K562 (cell line): ENCODE results near the gene DLX4.

ENCODE experiments used
- CTBP1 ChIP-seq: fragments of 450-650 bp; IDR thresholded peaks from 2 replicates; pipeline ENCODE4 v1.6.1; 2016; ENCODE audit warnings: borderline replicate concordance
- ETS2 ChIP-seq: IDR thresholded peaks from 2 replicates; pipeline ENCODE4 v1.6.1; 2016; ENCODE audit warnings: borderline replicate concordance, missing genetic modification characterization, mild to moderate bottlenecking, moderate library complexity, missing compliant biosample characterization; ENCODE audit not compliant: poor library complexity, severe bottlenecking
- FOXM1 ChIP-seq, 2 experiments: fragments of 450-650 bp in 1 of 2; sonication (generic) in 1 of 2; formaldehyde crosslinking in 1 of 2; IDR thresholded peaks; 2 replicates each; pipeline versions ENCODE4 v1.6.1 to v1.9.0; 2017 to 2022; ENCODE audit warnings: low read depth in 2 of 2, mild to moderate bottlenecking in 2 of 2, missing genetic modification reagents in 1 of 2, moderate library complexity in 1 of 2
- JUN ChIP-seq, 2 experiments: sonication (generic) in 1 of 2; formaldehyde crosslinking in 1 of 2; IDR thresholded peaks; 2 replicates each; pipeline versions ENCODE4 v1.6.1 to v1.8.0; 2012 to 2022; ENCODE audit warnings: borderline replicate concordance in 2 of 2, mild to moderate bottlenecking in 2 of 2, improper control_type of control experiment in 1 of 2, low read depth in 1 of 2, low read length in 1 of 2, missing genetic modification reagents in 1 of 2
- MAFF ChIP-seq: IDR thresholded peaks from 2 replicates; pipeline ENCODE4 v1.6.1; 2012; ENCODE audit warnings: low read length, improper control_type of control experiment
- NR1H2 ChIP-seq: sonication (generic); formaldehyde crosslinking; IDR thresholded peaks from 2 replicates; pipeline ENCODE4 v1.4.0; 2020; ENCODE audit warnings: mild to moderate bottlenecking, missing genetic modification reagents
- ZNF707 ChIP-seq: fragments of 250-450 bp; sonication (Bioruptor Pico); conservative IDR thresholded peaks from 2 replicates; pipeline ENCODE4 v1.8.0; 2022; ENCODE audit warnings: inconsistent platforms, mild to moderate bottlenecking, moderate library complexity
- TF ChIP-seq, protein P1 (sequence below): sonication (generic); formaldehyde crosslinking; IDR thresholded peaks from 2 replicates; pipeline ENCODE4 v1.8.1; 2023; ENCODE audit warnings: mild to moderate bottlenecking, missing genetic modification reagents
- TF ChIP-seq, protein P2 (sequence below): sonication (generic); formaldehyde crosslinking; IDR thresholded peaks from 2 replicates; pipeline ENCODE4 v1.8.1; 2022; ENCODE audit warnings: missing genetic modification reagents
- TF ChIP-seq, protein P3 (sequence below): fragments of 150-350 bp; conservative IDR thresholded peaks from 2 replicates; pipeline ENCODE4 v1.6.1; 2014; ENCODE audit warnings: low read length
- TF ChIP-seq, protein P4 (sequence below): fragments of 450-650 bp; formaldehyde crosslinking; IDR thresholded peaks from 2 replicates; pipeline ENCODE4 v1.4.0; 2022; ENCODE audit warnings: missing genetic modification characterization

DNA sequence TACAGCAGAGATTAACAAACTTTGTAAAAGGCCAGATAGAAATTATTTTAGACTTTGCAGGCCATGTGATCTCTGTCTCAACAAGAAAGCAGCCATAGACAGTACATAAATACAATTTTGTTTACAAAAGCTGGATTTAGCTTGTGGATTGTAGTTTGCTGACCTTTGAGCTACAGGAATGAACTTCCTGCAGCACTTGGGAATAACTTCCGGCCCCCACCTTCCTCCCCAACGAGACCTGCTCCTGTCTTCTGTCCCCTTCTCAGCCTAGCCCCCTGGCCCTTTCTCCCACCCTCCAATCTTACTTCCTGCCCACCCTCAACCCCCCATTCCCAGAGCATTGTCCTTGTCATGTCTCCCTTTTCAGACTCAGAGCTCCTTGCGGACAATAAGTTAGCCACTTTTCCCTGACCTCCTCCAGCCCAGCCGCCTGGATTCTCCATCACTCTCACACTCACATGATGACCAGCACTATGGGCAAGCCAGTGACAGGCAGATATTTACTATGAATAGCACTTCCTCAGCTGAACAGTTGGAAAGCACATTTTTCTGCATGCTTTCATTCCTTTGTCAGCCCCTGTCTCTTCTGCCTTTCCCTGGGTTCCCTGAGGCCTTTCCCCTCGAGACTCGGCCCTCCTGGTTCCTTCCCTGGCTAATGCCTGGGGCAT is 53.6 kb downstream of the DLX4 start:
- TF ChIP-seq CTBP1 = no peak
- TF ChIP-seq, protein P1, sequence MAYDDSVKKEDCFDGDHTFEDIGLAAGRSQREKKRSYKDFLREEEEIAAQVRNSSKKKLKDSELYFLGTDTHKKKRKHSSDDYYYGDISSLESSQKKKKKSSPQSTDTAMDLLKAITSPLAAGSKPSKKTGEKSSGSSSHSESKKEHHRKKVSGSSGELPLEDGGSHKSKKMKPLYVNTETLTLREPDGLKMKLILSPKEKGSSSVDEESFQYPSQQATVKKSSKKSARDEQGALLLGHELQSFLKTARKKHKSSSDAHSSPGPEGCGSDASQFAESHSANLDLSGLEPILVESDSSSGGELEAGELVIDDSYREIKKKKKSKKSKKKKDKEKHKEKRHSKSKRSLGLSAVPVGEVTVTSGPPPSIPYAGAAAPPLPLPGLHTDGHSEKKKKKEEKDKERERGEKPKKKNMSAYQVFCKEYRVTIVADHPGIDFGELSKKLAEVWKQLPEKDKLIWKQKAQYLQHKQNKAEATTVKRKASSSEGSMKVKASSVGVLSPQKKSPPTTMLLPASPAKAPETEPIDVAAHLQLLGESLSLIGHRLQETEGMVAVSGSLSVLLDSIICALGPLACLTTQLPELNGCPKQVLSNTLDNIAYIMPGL (CRISPR knock-in tag) = no peak
- TF ChIP-seq, protein P2, sequence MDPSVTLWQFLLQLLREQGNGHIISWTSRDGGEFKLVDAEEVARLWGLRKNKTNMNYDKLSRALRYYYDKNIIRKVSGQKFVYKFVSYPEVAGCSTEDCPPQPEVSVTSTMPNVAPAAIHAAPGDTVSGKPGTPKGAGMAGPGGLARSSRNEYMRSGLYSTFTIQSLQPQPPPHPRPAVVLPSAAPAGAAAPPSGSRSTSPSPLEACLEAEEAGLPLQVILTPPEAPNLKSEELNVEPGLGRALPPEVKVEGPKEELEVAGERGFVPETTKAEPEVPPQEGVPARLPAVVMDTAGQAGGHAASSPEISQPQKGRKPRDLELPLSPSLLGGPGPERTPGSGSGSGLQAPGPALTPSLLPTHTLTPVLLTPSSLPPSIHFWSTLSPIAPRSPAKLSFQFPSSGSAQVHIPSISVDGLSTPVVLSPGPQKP (CRISPR knock-in tag) = no peak
- TF ChIP-seq JUN (IDR thresholded peaks at IDR 0.05; ENCODE audit: borderline replicate concordance, low read depth, low read length) = no peak
- TF ChIP-seq JUN (CRISPR knock-in tag; IDR thresholded peaks at IDR 0.05; ENCODE audit: borderline replicate concordance) = no peak
- TF ChIP-seq FOXM1 (IDR thresholded peaks at IDR 0.05; ENCODE audit: low read depth) = no peak
- no peak for TF ChIP-seq FOXM1 (CRISPR knock-in tag; IDR thresholded peaks at IDR 0.05; ENCODE audit: low read depth)
- TF ChIP-seq, protein P3, sequence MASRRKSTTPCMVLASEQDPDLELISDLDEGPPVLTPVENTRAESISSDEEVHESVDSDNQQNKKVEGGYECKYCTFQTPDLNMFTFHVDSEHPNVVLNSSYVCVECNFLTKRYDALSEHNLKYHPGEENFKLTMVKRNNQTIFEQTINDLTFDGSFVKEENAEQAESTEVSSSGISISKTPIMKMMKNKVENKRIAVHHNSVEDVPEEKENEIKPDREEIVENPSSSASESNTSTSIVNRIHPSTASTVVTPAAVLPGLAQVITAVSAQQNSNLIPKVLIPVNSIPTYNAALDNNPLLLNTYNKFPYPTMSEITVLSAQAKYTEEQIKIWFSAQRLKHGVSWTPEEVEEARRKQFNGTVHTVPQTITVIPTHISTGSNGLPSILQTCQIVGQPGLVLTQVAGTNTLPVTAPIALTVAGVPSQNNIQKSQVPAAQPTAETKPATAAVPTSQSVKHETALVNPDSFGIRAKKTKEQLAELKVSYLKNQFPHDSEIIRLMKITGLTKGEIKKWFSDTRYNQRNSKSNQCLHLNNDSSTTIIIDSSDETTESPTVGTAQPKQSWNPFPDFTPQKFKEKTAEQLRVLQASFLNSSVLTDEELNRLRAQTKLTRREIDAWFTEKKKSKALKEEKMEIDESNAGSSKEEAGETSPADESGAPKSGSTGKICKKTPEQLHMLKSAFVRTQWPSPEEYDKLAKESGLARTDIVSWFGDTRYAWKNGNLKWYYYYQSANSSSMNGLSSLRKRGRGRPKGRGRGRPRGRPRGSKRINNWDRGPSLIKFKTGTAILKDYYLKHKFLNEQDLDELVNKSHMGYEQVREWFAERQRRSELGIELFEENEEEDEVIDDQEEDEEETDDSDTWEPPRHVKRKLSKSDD = no peak
- no peak for TF ChIP-seq NR1H2 (CRISPR knock-in tag)
- TF ChIP-seq, protein P4, sequence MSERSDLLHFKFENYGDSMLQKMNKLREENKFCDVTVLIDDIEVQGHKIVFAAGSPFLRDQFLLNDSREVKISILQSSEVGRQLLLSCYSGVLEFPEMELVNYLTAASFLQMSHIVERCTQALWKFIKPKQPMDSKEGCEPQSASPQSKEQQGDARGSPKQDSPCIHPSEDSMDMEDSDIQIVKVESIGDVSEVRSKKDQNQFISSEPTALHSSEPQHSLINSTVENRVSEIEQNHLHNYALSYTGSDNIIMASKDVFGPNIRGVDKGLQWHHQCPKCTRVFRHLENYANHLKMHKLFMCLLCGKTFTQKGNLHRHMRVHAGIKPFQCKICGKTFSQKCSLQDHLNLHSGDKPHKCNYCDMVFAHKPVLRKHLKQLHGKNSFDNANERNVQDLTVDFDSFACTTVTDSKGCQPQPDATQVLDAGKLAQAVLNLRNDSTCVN (CRISPR knock-in tag) = no peak
- no peak for TF ChIP-seq ZNF707 (CRISPR knock-in tag)
- no peak for TF ChIP-seq ETS2 (tag)
- TF ChIP-seq MAFF = no peak
